ENCODE measurements around the gene ICAM1.
A peak's percentile ranks its signal among the peaks of the same experiment; 100 is the strongest.

The ICAM1 gene

DNA sequence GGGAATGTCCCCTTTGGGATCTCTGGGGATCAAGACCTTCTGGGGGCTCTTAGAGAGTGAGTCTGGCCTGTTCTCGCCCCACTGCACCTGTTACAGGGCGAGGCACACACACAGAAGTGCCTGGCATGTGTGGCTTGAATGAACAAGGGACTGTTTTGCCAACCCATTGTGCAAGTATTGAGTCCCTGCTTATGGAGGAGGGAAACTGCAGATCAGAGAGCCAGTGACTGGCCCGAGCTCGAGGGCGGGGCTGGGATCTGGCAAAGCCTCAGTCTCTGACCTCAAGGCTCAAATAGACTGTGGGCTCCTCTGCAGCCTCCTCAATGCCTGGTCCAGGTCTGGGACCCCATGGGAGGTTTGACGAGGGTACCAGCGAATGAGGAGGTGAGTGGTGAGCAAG lies 56.9 kb downstream of the ICAM1 start:
- peaks cover 52% of the 10 kb centered on the region for H3K36me3 ChIP-seq (ENCODE audit: control insufficient read depth, insufficient read depth, low read length)
- DNase-seq (ENCODE audit: extremely low read depth, insufficient read length) = no peak
- H3K27me3 ChIP-seq (replicated peaks; ENCODE audit: control insufficient read depth, insufficient read depth, low read length) = no peaks in the 10 kb centered on the region
- no peak overlapping the region for H3K4me3 ChIP-seq (replicated peaks; ENCODE audit: low read depth, low read length)
- TF ChIP-seq, protein P1, sequence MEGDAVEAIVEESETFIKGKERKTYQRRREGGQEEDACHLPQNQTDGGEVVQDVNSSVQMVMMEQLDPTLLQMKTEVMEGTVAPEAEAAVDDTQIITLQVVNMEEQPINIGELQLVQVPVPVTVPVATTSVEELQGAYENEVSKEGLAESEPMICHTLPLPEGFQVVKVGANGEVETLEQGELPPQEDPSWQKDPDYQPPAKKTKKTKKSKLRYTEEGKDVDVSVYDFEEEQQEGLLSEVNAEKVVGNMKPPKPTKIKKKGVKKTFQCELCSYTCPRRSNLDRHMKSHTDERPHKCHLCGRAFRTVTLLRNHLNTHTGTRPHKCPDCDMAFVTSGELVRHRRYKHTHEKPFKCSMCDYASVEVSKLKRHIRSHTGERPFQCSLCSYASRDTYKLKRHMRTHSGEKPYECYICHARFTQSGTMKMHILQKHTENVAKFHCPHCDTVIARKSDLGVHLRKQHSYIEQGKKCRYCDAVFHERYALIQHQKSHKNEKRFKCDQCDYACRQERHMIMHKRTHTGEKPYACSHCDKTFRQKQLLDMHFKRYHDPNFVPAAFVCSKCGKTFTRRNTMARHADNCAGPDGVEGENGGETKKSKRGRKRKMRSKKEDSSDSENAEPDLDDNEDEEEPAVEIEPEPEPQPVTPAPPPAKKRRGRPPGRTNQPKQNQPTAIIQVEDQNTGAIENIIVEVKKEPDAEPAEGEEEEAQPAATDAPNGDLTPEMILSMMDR (IDR thresholded peaks at IDR 0.05; ENCODE audit: insufficient read depth, low read length, poor library complexity, severe bottlenecking) = no peak

DNA sequence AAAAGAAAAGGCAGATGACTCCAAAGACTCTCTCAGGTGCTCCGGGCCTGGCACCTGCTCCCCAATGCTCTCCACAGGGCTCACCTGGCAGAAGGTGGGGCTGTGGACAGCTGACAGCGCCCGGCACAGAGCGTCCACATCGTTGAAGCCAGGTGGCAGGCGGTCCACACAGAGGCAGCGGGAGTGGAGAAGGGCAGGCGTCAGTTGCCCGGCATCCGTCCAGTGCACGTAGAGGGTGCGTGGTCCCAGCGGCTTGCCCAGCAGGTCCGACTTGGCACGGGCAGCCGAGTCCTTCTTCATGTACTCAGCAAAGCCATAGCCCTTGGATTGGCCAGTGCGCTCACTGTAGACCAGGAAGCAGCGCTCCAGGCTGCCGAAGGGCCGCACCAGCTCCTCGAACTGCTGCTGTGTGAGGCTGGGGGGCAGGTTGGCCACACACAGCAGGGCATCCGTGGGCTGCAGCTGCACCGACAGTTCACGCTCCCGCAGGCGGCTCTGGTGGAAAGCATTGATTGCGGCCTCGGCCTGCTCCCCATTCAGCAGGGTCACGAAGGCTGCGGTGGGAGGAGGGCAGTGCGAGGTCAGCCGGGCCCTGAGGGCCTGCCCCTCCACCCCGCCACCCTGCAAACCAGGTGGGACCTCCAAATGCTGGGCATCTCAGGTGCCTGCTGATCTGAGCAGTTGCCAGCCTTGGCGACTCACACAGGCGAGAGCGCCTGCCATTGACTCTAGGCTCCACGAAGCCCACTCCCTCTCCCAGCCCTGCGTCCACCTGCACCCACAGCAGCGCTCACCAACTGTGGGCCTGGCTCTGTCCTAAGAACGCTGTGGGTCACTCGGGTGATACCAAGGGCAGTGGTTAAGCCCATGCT lies 57.9 kb downstream of the ICAM1 start:
- H3K27me3 ChIP-seq (replicated peaks; ENCODE audit: control insufficient read depth, insufficient read depth, low read length) = no peaks in the 10 kb centered on the region
- TF ChIP-seq, protein P1 (IDR thresholded peaks at IDR 0.05; ENCODE audit: insufficient read depth, low read length, poor library complexity, severe bottlenecking) = no peak
- H3K4me3 ChIP-seq (replicated peaks; ENCODE audit: low read depth, low read length) = no peak overlapping the region
- peaks cover 45% of the 10 kb centered on the region for H3K36me3 ChIP-seq (ENCODE audit: control insufficient read depth, insufficient read depth, low read length)
- DNase-seq (ENCODE audit: extremely low read depth, insufficient read length) = no peak

DNA sequence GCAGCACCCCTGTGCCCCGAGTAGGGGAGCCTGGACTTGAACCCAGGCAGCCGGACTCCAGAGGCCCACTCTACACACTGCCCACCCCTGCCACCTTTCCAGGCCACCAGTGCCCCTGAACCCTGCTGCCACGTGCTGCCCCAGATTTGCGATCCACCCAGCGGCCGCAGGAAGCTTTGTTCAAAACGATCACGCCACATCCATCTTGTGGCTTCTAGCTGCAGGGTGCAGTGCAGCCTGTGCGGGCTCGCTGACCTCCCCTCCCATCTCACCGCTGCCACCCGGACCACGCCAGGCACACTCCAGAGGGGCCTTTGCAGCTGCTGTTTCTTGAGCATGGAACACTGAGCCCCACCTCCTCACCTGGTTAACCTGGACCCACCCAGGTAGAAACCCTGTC lies 58.6 kb downstream of the ICAM1 start:
- no peak for DNase-seq (ENCODE audit: extremely low read depth, insufficient read length)
- Histone ChIP-seq H3K4me3 (replicated peaks; ENCODE audit: low read depth, low read length) (no peak overlapping the region), H3K36me3 (ENCODE audit: control insufficient read depth, insufficient read depth, low read length) (peaks cover 48% of the 10 kb centered on the region), H3K27me3 (replicated peaks; ENCODE audit: control insufficient read depth, insufficient read depth, low read length) (no peaks in the 10 kb centered on the region)
- TF ChIP-seq, protein P1 (IDR thresholded peaks at IDR 0.05; ENCODE audit: insufficient read depth, low read length, poor library complexity, severe bottlenecking) = no peak

DNA sequence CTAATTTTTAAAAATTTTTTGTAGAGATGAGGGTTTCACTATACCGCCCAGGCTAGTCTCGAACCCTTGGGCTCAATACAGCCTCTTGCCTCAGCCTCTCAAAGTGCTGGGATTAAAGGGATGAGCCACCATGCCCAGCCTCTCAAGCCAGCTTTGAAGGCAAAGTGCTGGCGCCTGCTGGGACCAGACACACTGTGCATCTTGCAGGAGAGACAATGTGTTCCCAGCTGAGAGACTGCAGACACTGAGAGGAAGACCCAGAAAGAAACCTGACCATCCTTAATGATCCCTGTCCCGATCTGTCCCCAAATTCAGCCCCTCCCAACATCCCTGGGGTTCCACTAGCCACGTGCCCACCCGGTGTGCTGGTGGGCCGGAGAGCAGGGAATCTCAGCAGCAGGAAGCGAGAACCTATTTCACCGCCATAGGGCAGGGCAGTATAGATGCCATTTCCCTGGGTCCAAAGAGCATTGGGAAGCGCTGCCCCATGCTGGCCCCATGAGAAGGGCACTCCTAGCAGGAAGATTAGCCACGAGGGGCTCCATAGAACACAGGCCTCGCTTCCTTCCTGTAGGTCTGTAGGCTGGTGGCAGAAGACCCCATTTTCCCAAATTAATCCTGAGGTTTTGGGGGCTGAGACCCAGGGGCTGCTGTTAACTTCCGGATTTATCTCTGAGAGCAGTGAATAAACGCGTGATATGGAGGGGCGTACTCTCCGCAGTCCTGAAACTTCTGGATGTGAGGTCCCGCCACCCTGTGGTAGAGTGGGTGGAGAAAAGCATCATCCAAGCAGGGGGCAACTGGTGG lies 61.4 kb downstream of the ICAM1 start:
- no peak for DNase-seq (ENCODE audit: extremely low read depth, insufficient read length)
- Histone ChIP-seq H3K36me3 (ENCODE audit: control insufficient read depth, insufficient read depth, low read length) (peaks cover 42% of the 10 kb centered on the region), H3K27me3 (replicated peaks; ENCODE audit: control insufficient read depth, insufficient read depth, low read length) (no peaks in the 10 kb centered on the region), H3K4me3 (replicated peaks; ENCODE audit: low read depth, low read length) (peak overlapping the region; percentile 93)
- TF ChIP-seq, protein P1 (IDR thresholded peaks at IDR 0.05; ENCODE audit: insufficient read depth, low read length, poor library complexity, severe bottlenecking) = no peak

DNA sequence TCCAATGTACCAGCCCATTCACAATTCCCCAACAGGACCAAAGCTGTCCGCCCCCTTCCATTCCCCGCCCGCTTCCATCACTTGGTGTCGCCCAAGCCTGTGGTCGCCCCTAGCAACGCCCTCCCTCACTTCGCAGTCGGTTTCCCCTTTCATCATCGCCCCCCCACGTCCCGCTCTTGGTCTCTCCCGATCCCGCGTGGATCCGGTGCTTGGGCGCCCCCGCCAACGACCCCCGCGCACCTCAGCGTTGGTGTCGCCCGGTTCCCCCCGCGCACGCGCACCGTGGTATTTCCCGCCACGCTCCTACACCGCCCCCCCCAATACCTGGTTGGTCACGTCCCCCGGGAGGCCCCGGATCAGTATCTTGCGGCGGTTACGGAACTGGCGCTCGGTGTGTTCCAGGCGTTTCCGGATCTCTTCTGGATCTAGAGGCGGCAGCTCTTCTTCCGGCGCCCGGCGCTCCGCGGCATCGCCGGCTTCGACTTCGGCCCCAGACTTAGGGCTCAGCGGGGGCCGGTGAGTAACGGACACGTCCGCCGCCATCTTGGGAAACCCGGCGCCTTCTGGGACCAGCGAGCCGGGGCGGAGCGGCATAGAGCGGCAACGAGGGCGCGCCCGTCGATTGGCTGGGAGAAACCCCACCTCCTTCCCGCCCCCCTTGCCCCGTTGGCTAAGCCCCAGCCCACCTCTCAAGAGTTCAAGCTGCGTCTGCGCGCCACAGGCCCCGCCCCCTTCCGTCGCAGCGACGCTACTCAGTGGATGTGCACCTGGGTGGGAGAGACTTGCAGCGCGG lies 62.2 kb downstream of the ICAM1 start, which contains the start of gene RAVER1:
TSS of gene RAVER1 (minus strand) at position 565 of the 793 bp plus-strand sequence. CDS start at position 543, 22 bp downstream.
- peak within 1 kb of the TSS; percentile 93 for H3K4me3 ChIP-seq (replicated peaks; ENCODE audit: low read depth, low read length)
- TF ChIP-seq, protein P1 (IDR thresholded peaks at IDR 0.05; ENCODE audit: insufficient read depth, low read length, poor library complexity, severe bottlenecking) = no peak
- peaks cover 35% of the 10 kb centered on the region for H3K36me3 ChIP-seq (ENCODE audit: control insufficient read depth, insufficient read depth, low read length)
- DNase-seq (ENCODE audit: extremely low read depth, insufficient read length) = peak; percentile 98
- no peaks in the 10 kb centered on the region for H3K27me3 ChIP-seq (replicated peaks; ENCODE audit: control insufficient read depth, insufficient read depth, low read length)

Measured in GM06990 (cell line).